Measurements from ENCODE around the gene PTPN9.
"Not testable (repeated sequence)": the region's sequence is repeated elsewhere in the genome, so short reads cannot be mapped to it uniquely, and the experiment has no call there.

PTPN9 gene

GRCh38 chr15:75582943-75583342 is 3.8 kb upstream of the PTPN9 start:
- not testable (repeated sequence) for DNase-seq (ENCODE audit: low spot score)

DNA sequence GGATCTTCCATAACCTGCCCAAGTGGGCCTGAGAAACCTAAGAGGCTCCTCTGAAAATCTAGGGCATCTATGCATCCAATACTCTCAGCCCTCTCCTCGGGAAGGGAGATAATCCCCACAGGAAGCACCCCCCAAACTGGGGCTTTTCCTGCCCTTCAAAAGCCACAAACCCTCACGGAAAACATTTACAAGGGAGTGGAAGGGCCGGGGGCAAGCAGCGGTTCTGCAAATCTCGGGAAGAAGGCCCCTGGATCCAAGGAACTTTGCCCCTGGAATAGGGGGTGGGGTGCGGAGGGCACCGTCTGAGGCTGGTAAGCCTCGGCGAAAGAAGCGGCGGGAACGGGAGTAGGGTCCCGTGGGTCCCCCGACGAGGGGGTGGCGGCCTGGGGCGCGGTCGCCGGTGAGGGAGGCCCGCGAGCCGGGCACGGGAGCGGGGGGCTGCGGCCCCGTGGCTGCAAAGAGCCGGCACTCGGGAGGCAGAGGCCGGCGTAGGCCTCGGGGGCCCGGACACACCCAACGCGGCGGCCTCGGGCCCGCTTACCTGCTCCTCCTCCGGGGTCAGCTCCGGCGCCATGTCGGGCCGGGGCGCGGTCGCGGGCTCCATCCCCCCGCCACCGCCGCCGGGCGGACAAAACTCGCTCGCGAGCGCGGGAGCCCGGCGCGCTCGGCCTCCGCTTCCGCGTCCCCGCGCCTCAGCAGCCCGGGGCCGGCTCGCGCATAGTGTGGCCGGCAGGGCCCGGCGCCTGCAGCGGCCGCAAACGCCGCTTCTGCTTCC is 755 bp downstream of the PTPN9 start:
- DNase-seq (ENCODE audit: low spot score), result peak; percentile 32

GRCh38 chr15:75577401-75578172 is 1.5 kb downstream of the PTPN9 start:
- peak; percentile 14 for DNase-seq (ENCODE audit: low spot score)

DNA sequence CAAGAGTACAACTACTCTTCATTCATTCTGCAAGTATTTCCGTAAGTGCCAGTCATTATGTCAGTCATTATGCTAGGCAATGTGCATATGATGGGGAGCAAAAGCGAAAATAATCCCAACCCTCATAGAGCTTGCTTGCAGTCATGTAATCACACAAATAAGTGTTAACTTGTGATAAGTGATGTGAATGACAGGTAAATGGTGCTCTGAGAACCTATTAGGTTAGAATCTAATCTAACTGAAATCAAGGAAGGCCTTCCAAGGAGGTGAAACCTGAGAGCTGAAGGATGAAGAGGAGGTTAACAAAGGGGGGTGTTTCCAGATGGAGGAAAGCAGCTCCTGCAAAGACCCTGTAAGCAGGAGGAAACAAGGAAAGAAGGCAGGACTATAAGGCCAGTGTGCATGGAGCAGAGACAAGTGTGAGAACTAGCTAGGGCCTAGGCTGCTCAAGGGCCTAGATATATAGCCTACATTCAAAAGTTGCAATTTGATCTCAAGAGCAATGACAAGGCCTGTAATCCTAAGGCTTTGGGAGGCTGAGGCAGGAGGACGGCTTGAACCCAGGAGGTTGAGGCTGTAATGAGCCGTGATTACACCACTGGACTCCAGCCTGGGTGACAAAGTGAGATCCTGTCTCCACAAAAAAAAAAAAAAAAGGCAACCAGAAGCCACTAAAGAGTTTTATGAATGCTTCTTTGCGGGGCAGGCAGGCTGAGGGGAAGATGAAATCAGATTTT is 5.3 kb downstream of the PTPN9 start:
- no peak for DNase-seq (ENCODE audit: low spot score)

DNA sequence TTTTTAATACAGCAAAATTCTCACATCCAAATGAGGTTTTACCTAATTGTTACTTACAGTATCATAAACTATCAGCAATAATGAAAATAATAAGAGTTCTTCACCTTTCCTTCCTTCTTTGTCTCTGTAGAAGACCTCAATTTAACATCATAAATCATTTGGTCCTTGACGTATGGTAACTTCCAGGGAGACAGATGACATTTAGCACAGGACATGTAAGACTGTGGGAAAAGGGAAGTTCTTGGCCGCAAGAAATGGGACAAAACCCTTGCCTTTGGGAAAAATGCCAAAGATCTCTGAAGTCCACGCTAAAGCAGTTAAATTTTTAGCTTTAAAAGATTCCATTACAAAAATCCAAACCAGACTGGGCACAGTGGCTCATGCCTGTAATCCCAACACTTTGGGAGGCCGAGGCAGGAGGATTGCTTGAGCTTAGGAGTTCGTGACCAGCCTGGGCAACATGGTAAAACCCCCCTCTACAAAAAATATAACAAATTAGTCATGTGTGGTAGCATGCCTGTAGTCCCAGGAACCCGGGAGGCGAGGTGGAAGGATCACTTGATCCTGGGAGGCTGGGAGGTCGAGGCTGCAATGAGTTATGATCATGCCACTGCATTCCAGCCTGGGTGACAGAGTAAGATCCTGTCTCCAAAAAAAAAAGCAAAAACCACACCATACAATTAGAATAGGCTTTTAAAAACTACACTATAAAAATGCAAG is 8.8 kb downstream of the PTPN9 start:
- no peak for DNase-seq (ENCODE audit: low spot score)

DNA sequence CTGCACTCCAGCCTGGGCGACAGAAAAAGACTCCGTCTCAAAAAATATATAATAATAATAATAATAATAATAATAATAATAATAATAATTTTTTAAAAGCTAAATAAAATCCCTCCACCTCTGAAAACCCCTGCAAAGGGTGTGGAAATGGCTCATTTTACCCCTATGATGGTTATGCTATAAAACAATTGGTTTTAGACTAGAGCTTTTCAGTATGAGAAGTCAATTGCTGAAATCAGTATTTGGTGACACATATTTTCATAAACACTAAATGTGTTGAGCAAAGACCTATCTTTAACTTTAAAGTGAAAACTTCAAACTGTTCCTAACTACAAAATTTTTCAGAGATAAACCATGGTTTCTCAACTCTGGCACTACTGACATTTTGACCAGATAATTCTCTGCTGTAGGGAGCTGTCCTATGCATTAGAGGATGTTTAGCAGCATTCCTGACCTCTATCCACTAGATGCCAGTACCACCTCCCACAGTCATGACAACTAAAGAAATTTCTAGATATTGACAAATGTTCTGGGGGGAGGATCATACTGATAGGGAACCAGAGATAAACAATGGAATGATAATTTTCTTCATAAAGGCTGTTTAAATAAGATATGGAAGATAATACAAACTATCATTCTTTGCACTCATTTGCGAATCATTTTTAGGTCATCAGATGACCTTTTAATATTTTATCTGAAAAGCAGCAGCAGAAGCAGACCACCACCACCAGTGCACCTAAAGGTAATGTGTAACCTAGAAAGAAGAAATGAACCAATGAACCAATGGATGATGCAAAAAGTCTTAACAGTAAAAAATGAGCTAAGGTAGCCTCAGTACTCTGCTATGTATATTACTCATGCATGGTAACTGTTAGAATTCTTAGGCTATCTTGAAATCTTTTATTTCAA is 13.8 kb downstream of the PTPN9 start:
- no peak for DNase-seq (ENCODE audit: low spot score)

- DNase-seq (ENCODE audit: low spot score), result no peak
Observed at GRCh38 chr15:75561888-75562287, 17.2 kb downstream of the PTPN9 start.

GRCh38 chr15:75559360-75559759 is 19.8 kb downstream of the PTPN9 start:
- DNase-seq (ENCODE audit: low spot score), result not testable (repeated sequence)

- DNase-seq (ENCODE audit: low spot score), result not testable (repeated sequence)
Observed at GRCh38 chr15:75558955-75559354, 20.2 kb downstream of the PTPN9 start.

DNA sequence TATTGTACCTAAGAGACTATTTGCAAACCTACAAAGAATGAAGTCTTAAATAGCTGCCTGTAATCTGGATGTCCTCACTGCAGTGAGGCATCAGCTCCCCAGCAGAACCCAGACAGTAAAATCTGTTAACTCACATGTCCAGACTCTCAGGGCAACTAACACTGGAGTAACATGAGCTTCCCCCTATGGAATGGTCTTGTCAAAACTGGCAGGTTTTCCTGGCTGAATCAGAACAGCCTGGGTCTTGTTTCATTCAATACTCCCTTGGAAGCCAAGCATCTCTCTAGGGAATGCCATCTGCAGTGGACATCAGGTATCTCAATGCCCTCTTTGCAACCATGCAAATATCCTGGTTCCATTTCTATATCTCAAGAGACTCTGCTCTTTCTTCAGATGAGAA is 24.4 kb downstream of the PTPN9 start:
- DNase-seq (ENCODE audit: low spot score), result no peak

GRCh38 chr15:75553659-75554058 is 25.5 kb downstream of the PTPN9 start:
- DNase-seq (ENCODE audit: low spot score), result no peak

DNA sequence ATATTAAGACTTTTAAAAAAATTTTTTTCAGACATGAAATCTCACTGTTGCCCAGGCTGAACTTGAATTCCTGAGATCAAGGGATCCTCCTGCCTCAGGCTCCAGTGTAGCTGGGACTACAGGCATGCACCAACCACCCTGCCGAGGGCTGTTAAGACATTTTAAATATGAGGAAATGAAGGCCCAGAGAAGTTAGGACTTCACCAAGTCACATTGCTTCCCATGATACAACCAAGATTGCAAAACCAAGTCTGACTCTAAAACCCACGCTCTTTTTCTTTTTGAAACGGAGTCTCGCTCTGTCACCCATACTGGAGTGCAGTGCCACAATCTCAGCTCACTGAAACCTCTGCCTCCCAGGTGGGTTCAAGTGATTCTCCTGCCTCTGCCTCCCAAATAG is 28.0 kb downstream of the PTPN9 start:
- no peak for DNase-seq (ENCODE audit: low spot score)

- no peak for DNase-seq (ENCODE audit: low spot score)
Observed at GRCh38 chr15:75545064-75545463, 34.1 kb downstream of the PTPN9 start.

- DNase-seq (ENCODE audit: low spot score), result no peak
Observed at GRCh38 chr15:75544359-75544758, 34.8 kb downstream of the PTPN9 start.

DNA sequence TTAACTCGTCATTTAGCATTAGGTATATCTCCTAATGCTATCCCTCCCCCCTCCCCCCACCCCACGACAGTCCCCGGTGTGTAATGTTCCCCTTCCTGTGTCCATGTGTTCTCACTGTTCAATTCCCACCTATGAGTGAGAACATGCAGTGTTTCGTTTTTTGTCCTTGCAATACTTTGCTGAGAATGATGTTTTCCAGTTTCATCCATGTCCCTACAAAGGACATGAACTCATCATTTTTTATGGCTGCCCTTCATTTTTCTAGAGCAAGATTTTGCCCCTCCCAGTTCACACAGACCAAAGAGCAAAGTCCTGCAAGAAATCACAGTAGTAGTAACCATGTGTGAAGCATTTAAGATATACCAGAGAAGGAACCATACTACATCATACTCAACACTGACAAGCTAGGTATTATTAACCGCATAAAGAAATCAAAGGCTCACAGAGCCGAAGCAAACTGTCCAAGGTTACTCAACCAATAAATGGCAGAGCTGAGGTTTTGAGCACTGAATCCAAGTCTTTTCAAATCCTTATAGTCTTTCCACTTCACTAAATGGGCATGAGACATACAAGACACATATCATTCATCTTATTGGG is 36.1 kb downstream of the PTPN9 start:
- not testable (repeated sequence) for DNase-seq (ENCODE audit: low spot score)

DNA sequence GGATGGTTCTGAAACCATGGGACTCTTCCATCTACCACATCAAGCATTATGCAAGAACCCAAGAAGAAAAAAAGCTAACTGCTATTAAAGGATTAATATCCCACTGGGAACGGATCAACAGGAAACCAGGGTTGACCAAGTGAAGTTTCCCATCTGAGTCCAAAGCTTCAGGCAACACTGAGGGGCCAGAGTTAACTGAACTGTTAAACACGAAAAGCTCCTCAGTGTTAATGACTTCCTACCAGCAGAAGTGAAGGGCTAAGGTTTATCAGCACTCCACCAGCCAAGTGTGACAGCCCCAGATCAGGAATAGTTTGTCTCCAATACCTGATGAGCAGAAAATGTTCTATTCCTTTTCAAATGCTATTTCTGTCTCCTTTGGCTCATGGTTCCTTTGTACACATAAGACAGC is 36.7 kb downstream of the PTPN9 start:
- no peak for DNase-seq (ENCODE audit: low spot score)

DNA sequence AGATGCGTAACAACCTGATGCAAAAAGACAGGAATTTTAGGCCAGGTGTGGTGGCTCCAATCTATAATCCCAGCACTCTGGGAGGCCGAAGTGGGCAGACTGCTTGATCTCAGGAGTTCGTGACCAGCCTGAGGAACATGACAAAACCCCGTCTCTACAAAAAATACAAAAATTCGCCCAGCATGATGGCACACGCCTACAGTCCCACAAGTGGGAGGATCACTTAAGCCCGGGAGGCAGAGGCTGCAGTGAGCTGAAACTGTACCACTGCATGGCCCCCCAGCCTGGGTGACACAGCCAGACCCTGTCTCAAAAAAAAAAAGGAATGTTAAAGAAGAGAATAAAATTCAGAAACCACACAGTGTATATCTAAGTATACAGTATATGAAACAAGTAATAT is 40.7 kb downstream of the PTPN9 start:
- no peak for DNase-seq (ENCODE audit: low spot score)

- no peak for DNase-seq (ENCODE audit: low spot score)
Observed at GRCh38 chr15:75533945-75534344, 45.2 kb downstream of the PTPN9 start.

- peak; percentile 27 for DNase-seq (ENCODE audit: low spot score)
Observed at GRCh38 chr15:75532413-75533250, 46.5 kb downstream of the PTPN9 start.

GRCh38 chr15:75531041-75531450 is 48.1 kb downstream of the PTPN9 start:
- DNase-seq (ENCODE audit: low spot score), result no peak
